GM18868 (cell line): ENCODE data around the gene LRRC15.

Source experiments
- ATAC-seq: cut with Tn5 transposase; IDR thresholded peaks from one replicate; pipeline ENCODE4 v1.9.1; 2021; ENCODE audit warnings: mild to moderate bottlenecking, moderate library complexity; ENCODE audit not compliant: unreplicated experiment

The LRRC15 gene

GRCh38 chr3:194364652-194365434, 4.7 kb downstream of the LRRC15 start:
- ATAC-seq: no peak

GRCh38 chr3:194364314-194364651, 5.3 kb downstream of the LRRC15 start:
- ATAC-seq: no peak

DNA sequence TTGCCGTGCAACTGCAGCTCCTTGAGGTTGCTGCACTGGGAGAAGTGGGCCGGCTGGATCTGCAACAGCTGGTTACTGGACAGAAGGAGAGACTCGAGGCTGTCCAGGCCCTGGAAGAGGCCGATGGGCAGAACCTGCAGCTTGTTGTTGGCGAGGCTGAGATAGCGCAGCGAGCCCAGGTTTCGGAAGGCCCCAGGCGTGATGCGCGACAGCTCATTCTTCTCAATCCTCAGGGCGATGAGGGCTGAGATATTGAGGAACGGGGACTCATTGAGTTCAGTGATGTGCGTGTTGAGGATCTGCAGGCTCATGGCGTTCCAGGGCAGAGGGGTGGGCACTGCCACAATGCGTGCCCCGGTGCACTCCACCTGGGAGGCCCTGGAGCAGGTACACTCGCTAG, 9.0 kb downstream of the LRRC15 start:
- ATAC-seq: no peak

DNA sequence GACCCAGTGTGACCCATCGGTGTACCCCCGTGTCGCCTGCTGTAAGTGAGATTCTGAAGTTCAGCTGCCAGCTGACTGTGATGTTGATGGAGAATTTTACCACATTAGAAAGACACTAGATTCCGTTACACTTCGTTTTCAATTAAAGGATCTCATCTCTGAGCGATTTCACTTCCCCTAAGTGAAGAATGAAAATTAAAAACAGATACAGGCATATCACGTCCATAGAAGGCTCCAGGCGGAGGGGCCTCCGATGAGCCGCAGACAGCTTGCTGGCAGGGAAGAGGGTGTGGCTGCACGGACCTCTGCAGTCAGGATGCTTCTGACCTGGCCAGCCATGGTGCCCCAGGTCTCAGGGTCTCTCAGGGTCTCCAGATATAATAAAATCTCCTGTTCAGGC, 11.9 kb downstream of the LRRC15 start:
- no peak for ATAC-seq

DNA sequence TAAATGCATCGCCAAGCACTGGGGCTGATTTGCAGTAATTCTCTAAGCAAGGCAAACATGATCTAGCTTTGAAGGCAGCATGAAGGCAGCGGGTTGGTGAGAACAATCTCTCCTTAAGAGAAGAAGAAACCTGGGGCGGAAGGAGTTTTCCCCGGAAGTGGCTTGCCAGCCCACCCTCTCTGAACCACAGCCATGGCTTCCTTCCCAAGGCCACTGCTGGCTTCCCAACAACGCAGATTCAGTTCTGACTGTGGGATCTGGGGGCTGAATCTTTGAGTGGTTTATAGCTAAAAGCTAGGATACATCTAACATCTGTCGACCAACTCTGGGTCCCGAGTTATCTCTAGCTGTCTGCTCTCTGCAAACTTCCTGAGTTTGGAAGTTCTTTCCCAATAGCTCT, 14.2 kb downstream of the LRRC15 start:
- ATAC-seq: no peak

- ATAC-seq: no peak
These were observed 15.2 kb downstream of the LRRC15 start for GRCh38 chr3:194354315-194354714.

GRCh38 chr3:194352667-194353246, 16.8 kb downstream of the LRRC15 start:
- no peak for ATAC-seq

GRCh38 chr3:194351952-194352536, 17.5 kb downstream of the LRRC15 start:
- ATAC-seq: no peak

- no peak for ATAC-seq
These were observed 18.4 kb downstream of the LRRC15 start, which contains the start of gene CPN2 for GRCh38 chr3:194351080-194351672. Gene CPN2, minus strand, starts transcription at chr3:194351328. Its CDS starts 8,626 bp downstream, at chr3:194342702.

DNA sequence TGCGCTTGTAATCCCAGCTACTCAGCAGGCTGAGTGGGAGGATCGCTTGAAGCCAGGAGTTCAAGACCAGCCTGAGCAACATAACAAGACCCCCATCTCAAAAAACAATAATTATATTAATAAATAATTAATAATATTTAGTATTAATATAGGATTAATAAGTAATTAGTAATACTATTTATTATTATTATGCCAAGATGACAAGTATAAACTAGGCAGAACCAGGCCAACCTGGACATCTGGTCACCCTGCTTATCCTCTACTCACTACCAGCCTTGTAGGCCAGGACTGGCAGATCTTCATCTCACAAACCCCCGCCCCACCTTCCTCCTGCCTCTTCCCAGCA, 18.8 kb downstream of the LRRC15 start:
- no peak for ATAC-seq

- no peak for ATAC-seq
These were observed 21.2 kb downstream of the LRRC15 start for GRCh38 chr3:194348354-194348753.

- ATAC-seq: peak; percentile 79
These were observed 22.9 kb downstream of the LRRC15 start for GRCh38 chr3:194346621-194347020.

GRCh38 chr3:194346035-194346434, 23.5 kb downstream of the LRRC15 start:
- ATAC-seq: no peak

GRCh38 chr3:194344012-194344411, 25.5 kb downstream of the LRRC15 start:
- ATAC-seq: no peak

DNA sequence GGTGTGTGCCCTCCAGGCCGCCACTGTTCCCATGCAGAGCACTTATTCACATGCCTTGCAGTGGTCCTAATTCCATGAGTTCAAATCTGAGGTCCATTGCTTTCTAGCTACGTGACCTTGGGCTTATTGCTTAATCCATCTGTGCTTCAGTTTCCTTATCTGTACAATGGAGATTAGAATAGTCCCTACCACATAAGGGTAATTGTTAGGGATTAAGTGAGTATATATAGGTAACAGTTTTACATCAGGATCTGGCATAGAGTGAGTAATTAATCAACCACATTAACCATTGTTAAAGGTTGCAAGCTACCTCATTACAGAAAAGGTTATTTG, 26.0 kb downstream of the LRRC15 start:
- ATAC-seq: no peak

DNA sequence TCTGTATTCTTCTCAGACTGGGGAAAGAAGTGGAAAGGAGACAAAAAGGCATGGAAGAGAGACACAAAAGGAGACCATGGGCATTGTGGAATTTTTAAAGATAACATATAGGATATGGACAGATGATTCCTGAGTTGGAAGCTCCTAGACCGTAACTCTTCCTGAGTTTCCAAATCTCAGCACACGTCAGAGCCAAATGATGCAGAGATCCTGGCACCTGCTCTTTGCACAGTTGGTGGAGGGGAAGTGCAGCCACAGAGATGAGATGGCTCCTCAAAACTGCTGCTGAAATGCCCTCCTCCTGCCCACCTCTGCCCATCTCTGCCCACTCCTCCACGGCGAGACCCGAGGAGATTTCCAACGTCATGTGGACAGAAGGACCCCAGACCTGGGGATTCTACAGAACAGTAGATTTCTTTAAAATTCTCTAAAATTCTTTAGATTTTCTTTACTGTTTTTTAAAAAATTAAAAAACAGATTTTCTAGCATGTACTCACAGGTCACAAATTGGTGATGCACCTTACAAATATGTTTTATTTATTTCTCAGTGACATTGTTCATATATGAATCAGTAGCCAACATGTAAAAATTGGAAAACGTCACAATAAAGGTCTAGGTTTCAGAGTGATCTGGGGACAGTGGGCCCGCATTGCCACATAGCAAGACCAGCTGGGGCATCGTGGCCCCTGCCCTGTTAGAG, 26.5 kb downstream of the LRRC15 start:
- no peak for ATAC-seq

GRCh38 chr3:194340757-194341400, 28.7 kb downstream of the LRRC15 start:
- no peak for ATAC-seq

DNA sequence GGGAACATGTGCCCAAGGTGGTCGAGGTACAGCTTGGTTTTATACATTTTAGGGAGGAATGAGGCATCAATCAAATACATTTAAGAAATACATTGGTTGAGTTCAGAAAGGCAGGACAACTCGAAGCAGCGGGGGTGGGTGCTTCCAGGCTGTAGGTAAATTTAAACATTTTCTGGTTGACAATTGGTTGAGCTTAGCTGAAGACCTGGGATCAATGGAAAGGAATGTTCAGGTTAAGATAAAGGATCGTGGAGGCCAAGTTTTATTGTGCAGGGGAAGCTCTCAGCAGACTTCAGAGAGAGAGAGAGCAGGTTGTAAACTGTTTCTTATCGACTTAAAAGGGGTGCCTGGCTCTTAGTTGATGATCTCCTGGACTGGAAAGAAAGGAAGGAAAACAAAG, 29.7 kb downstream of the LRRC15 start:
- no peak for ATAC-seq

GRCh38 chr3:194339356-194339755, 30.2 kb downstream of the LRRC15 start:
- ATAC-seq: no peak

- ATAC-seq: no peak
These were observed 31.4 kb downstream of the LRRC15 start for GRCh38 chr3:194337965-194338753.
